H1 (cell line): ENCODE results near the gene KLHL3. TPM values are rescaled to one million over a fixed set of nuclear protein-coding genes. Genes with fewer than 3 reads are reported as not detected.
A peak's percentile ranks its signal among the peaks of the same experiment; 100 is the strongest.

Experiments
- CTCF ChIA-PET: fragments of 300-600 bp; sonication (Branson Sonifier 250); formaldehyde crosslinking; loops from one replicate; lab custom pipeline; 2021; ENCODE audit not compliant: partially characterized antibody; lab: Charles Lee
- POLR2A ChIA-PET: fragments of 300-600 bp; sonication (Branson Sonifier 250); formaldehyde crosslinking; loops from one replicate; lab custom pipeline; 2021; ENCODE audit warnings: inconsistent platforms; ENCODE audit not compliant: partially characterized antibody; lab: Charles Lee
- DNase-seq, 2 experiments: peaks; one replicate each; pipeline versions ENCODE4 v3.0.0 to v3.0.0-alpha.2; 2010 to 2022; ENCODE audit warnings: low spot score in 2 of 2, low read depth in 1 of 2, mixed read lengths in 1 of 2
- FAIRE-seq: peaks from 2 replicates; lab custom pipeline; 2011; peaks lifted over from hg19 to GRCh38; lab: Jason Lieb, UNC
- H2AFZ ChIP-seq: 2 replicates; pipeline ENCODE4 v1.8.1; 2012; ENCODE audit warnings: low read length, inconsistent platforms
- H2AK5ac ChIP-seq: 2 replicates; pipeline ENCODE4 v1.6.1; 2013; ENCODE audit warnings: low read depth, low read length
- H2BK120ac ChIP-seq: replicated peaks from 2 replicates; pipeline ENCODE3; 2013; ENCODE audit warnings: low read depth, low read length, inconsistent platforms
- H2BK12ac ChIP-seq: 2 replicates; pipeline ENCODE4 v1.6.1; 2013; ENCODE audit warnings: low read depth, low read length
- H2BK15ac ChIP-seq: 2 replicates; pipeline ENCODE4 v1.6.1; 2013; ENCODE audit warnings: low read length
- H2BK20ac ChIP-seq: 2 replicates; pipeline ENCODE4 v1.6.1; 2013; ENCODE audit warnings: low read length
- H2BK5ac ChIP-seq: 2 replicates; pipeline ENCODE4 v1.6.1; 2013; ENCODE audit warnings: low read depth, low read length
- H3K14ac ChIP-seq: 2 replicates; pipeline ENCODE4 v1.6.1; 2013; ENCODE audit warnings: inconsistent platforms; ENCODE audit not compliant: insufficient read length
- H3K18ac ChIP-seq: 2 replicates; pipeline ENCODE4 v1.6.1; 2013; ENCODE audit warnings: low read length; ENCODE audit errors: extremely low read depth
- H3K23ac ChIP-seq: 2 replicates; pipeline ENCODE4 v1.6.1; 2013; ENCODE audit warnings: inconsistent platforms; ENCODE audit not compliant: insufficient read length
- H3K23me2 ChIP-seq: 2 replicates; pipeline ENCODE4 v1.6.1; 2013; ENCODE audit warnings: low read depth, low read length
- H3K27ac ChIP-seq: 2 replicates; pipeline ENCODE4 v1.6.1; 2011; ENCODE audit warnings: low read depth, low read length, inconsistent platforms
- H3K27me3 ChIP-seq, 4 experiments: replicated peaks in 1 of 4; 1 replicate in 1 of 4; 2 replicates in 3 of 4; pipeline versions ENCODE4 v1.6.1 to v1.8.1; 2011 to 2013; ENCODE audit warnings: low read length in 3 of 4, mild to moderate bottlenecking in 3 of 4, inconsistent platforms in 2 of 4, mixed read lengths in 2 of 4, moderate library complexity in 1 of 4; ENCODE audit not compliant: control insufficient read depth in 3 of 4, insufficient read depth in 3 of 4; ENCODE audit errors: extremely low read depth in 1 of 4
- H3K36me3 ChIP-seq, 4 experiments: 2 replicates each; pipeline versions ENCODE4 v1.6.1 to v1.8.1; 2011 to 2013; ENCODE audit warnings: mild to moderate bottlenecking in 4 of 4, low read length in 3 of 4, moderate library complexity in 2 of 4, control low read depth in 1 of 4, inconsistent platforms in 1 of 4; ENCODE audit not compliant: insufficient read depth in 4 of 4, control insufficient read depth in 2 of 4
- H3K4ac ChIP-seq: replicated peaks from 2 replicates; pipeline ENCODE3; 2013; ENCODE audit warnings: low read length, low read depth, mixed read lengths, inconsistent platforms; ENCODE audit not compliant: insufficient read length
- H3K4me1 ChIP-seq, 4 experiments: replicated peaks in 1 of 4; 1 replicate in 1 of 4; 2 replicates in 3 of 4; pipeline versions ENCODE4 v1.6.1 to v1.8.1; 2011 to 2013; ENCODE audit warnings: low read length in 3 of 4, inconsistent platforms in 2 of 4, mixed read lengths in 1 of 4; ENCODE audit not compliant: insufficient read depth in 4 of 4, control insufficient read depth in 3 of 4
- H3K4me2 ChIP-seq, 2 experiments: 2 replicates each; pipeline versions ENCODE4 v1.6.1 to v1.8.1; 2011 to 2013; ENCODE audit warnings: low read depth in 2 of 2, low read length in 2 of 2, control low read depth in 1 of 2, inconsistent platforms in 1 of 2, mild to moderate bottlenecking in 1 of 2; ENCODE audit not compliant: insufficient read depth in 1 of 2
- H3K4me3 ChIP-seq, 4 experiments: fragments of 200-600, 300-600 bp in 1 of 4; sonication (generic), shearing (Covaris generic), sonication (Bioruptor Twin) in 1 of 4; 2 replicates each; pipeline versions ENCODE4 v1.5.1 to v1.8.1; 2011 to 2016; ENCODE audit warnings: low read length in 4 of 4, low read depth in 3 of 4, control low read depth in 2 of 4, inconsistent platforms in 2 of 4, mild to moderate bottlenecking in 2 of 4, mixed read lengths in 1 of 4, moderate library complexity in 1 of 4; ENCODE audit not compliant: insufficient read depth in 2 of 4; ENCODE audit errors: extremely low read depth in 1 of 4
- H3K56ac ChIP-seq: replicated peaks from 2 replicates; pipeline ENCODE3; 2013; ENCODE audit warnings: low read depth, mild to moderate bottlenecking, mixed read lengths, low read length, inconsistent platforms; ENCODE audit not compliant: insufficient read length
- H3K79me1 ChIP-seq: 2 replicates; pipeline ENCODE4 v1.6.1; 2013; ENCODE audit warnings: low read depth, low read length, control low read depth
- H3K79me2 ChIP-seq, 2 experiments: 2 replicates each; pipeline versions ENCODE4 v1.6.1 to v1.8.1; 2012 to 2013; ENCODE audit warnings: low read length in 2 of 2, mild to moderate bottlenecking in 2 of 2, inconsistent platforms in 1 of 2; ENCODE audit not compliant: insufficient read depth in 2 of 2, control insufficient read depth in 1 of 2
- H3K9ac ChIP-seq, 4 experiments: replicated peaks in 1 of 4; 1 replicate in 1 of 4; 2 replicates in 3 of 4; pipeline versions ENCODE4 v1.6.1 to v1.8.1; 2011 to 2013; ENCODE audit warnings: low read depth in 3 of 4, low read length in 3 of 4, control low read depth in 2 of 4, mild to moderate bottlenecking in 2 of 4, moderate library complexity in 2 of 4, inconsistent platforms in 1 of 4; ENCODE audit errors: extremely low read depth in 1 of 4
- H3K9me3 ChIP-seq, 2 experiments: 2 replicates each; pipeline versions ENCODE4 v1.6.1 to v1.8.1; 2012 to 2013; ENCODE audit warnings: mild to moderate bottlenecking in 2 of 2, moderate library complexity in 2 of 2, control low read depth in 1 of 2, inconsistent platforms in 1 of 2, low read depth in 1 of 2, low read length in 1 of 2, mixed read lengths in 1 of 2; ENCODE audit not compliant: insufficient read depth in 2 of 2
- H4K20me1 ChIP-seq, 2 experiments: replicated peaks in 1 of 2; 2 replicates each; pipeline versions ENCODE3 to v1.8.1; 2011 to 2013; ENCODE audit warnings: inconsistent platforms in 2 of 2, low read length in 2 of 2, mild to moderate bottlenecking in 1 of 2; ENCODE audit not compliant: insufficient read depth in 2 of 2, control insufficient read depth in 1 of 2
- H4K5ac ChIP-seq: 2 replicates; pipeline ENCODE4 v1.6.1; 2013; ENCODE audit warnings: low read length, low read depth, mixed read lengths, inconsistent platforms; ENCODE audit not compliant: insufficient read length
- H4K8ac ChIP-seq: 2 replicates; pipeline ENCODE4 v1.8.0; 2013; ENCODE audit warnings: mild to moderate bottlenecking, moderate library complexity, low read length, inconsistent platforms; ENCODE audit not compliant: insufficient read depth; ENCODE audit errors: extremely low read depth
- H4K91ac ChIP-seq: replicated peaks from 2 replicates; pipeline ENCODE3; 2013; ENCODE audit warnings: low read length, mixed read lengths, inconsistent platforms; ENCODE audit not compliant: insufficient read length
- KDM1A ChIP-seq: fragments of 200-600, 300-600 bp; sonication (generic); IDR thresholded peaks from 2 replicates; pipeline ENCODE4 v1.7.1; 2016; ENCODE audit warnings: mild to moderate bottlenecking, low read length, borderline replicate concordance
- WGBS, 2 experiments: shearing (Covaris generic) in 1 of 2; methylation state at CpG; one replicate each; pipeline versions ENCODE4 v1.1.6 to v1.1.7; 2013 to 2015; ENCODE audit warnings: low lambda C conversion rate in 2 of 2, mixed read lengths in 2 of 2, inconsistent platforms in 1 of 2, low coverage in 1 of 2, missing lambda C conversion rate in 1 of 2; ENCODE audit not compliant: insufficient replicate concordance in 2 of 2, insufficient coverage in 1 of 2, insufficient read length in 1 of 2; ENCODE audit errors: extremely low coverage in 1 of 2, missing lambda C conversion rate in 1 of 2; 5-methylcytosine and 5-hydroxymethylcytosine counted together
- polyA plus RNA-seq, 7 experiments: library from polyadenylated mRNA; depleted of rRNA in 3 of 7; stranded (reverse) in 5 of 7; unstranded in 2 of 7; fragments of >200 nt in 5 of 7; fragments of 200-250 nt in 2 of 7; gene quantifications; 1 replicate in 5 of 7; 2 replicates in 1 of 7; 4 replicates in 1 of 7; pipeline versions ENCODE4 v1.2.1 to v1.2.3, GENCODE V29; 2011 to 2013; ENCODE audit warnings: missing spikeins in 2 of 7, mixed read lengths in 2 of 7
- total RNA-seq: library from RNA; stranded (reverse); fragmentation: NEBNext Ultra II Directional; extraction: Animal tissue kit (Norgen Biotek cat#: 25700); gene quantifications from 2 replicates; pipeline ENCODE4 v1.2.1, GENCODE V29; 2021
- TF ChIP-seq, protein P1 (sequence below), 3 experiments: IDR thresholded peaks; 1 replicate in 2 of 3; 2 replicates in 1 of 3; pipeline versions ENCODE4 v1.5.1 to v1.6.1; 2011; ENCODE audit warnings: low read length in 3 of 3, mild to moderate bottlenecking in 3 of 3, inconsistent platforms in 2 of 3, low read depth in 1 of 3, moderate library complexity in 1 of 3; ENCODE audit not compliant: insufficient read depth in 1 of 3; ENCODE audit errors: control extremely low read depth in 1 of 3

KLHL3 gene
- total and polyA plus RNA-seq, 2 of the 8 experiments (the other 6 are each of a cell fraction or from before 2014, with no cell fraction given): 7.4 to 13.7 TPM

DNA sequence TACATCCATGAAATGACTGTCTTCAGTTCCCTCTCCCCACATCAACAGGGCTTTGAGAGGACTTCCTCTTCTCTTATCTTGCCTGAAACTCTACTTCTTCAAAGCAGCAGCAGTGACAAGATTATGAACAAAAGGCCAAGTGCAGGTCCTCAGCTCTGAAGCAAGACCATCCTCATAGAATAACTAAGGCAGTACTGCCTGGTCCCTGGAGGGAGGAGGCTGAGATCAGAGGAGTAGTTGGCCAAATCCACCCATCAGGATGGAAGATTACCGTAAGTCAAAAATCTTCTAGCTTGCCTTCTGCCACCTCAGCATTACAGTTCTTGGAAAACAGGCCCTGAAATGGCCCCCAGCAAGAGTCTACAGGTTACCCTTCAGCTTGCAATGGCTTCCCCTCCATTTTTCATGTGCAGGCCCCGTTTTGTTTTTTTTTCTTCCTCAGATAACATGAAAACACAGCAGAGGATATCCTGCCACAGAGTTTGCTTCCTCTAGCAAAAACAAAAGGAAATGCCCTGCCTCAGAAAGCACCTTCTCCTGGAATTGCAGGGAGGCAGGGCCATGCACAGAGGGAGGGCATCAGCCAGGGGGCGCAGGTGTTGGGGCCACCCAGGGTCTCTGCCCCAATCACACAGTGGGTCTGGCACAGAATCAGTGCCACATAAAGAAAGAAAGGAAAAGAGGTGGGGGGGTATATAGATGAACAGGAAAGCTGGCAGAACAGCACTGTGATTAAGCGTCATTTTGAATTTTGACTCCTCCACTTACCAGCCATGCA lies 40.0 kb downstream of the KLHL3 start:
- DNase-seq (peak in 1 of 2 experiments; percentile 48), FAIRE-seq (no peak)
- no peaks in the 10 kb centered on the region for H3K27me3 ChIP-seq
- no peak overlapping the region for H2BK15ac ChIP-seq
- H3K79me1 ChIP-seq: no peaks in the 10 kb centered on the region
- no peak overlapping the region for H2AK5ac ChIP-seq
- no peak overlapping the region for H4K8ac ChIP-seq
- POLR2A ChIA-PET: interaction anchor here (1.3 kb wide), 1 partner anchor 12 kb away, joined by 3 read pairs; no protein-coding TSS in a partner anchor
- H3K18ac ChIP-seq: no peak overlapping the region
- CTCF ChIA-PET: interaction anchor here (0.6 to 3.1 kb wide), 10 partner anchors 12 to 83 kb away, joined by 3 to 15 read pairs (median 4); partner anchors contain the start of gene KLHL3
- TF ChIP-seq, protein P1, sequence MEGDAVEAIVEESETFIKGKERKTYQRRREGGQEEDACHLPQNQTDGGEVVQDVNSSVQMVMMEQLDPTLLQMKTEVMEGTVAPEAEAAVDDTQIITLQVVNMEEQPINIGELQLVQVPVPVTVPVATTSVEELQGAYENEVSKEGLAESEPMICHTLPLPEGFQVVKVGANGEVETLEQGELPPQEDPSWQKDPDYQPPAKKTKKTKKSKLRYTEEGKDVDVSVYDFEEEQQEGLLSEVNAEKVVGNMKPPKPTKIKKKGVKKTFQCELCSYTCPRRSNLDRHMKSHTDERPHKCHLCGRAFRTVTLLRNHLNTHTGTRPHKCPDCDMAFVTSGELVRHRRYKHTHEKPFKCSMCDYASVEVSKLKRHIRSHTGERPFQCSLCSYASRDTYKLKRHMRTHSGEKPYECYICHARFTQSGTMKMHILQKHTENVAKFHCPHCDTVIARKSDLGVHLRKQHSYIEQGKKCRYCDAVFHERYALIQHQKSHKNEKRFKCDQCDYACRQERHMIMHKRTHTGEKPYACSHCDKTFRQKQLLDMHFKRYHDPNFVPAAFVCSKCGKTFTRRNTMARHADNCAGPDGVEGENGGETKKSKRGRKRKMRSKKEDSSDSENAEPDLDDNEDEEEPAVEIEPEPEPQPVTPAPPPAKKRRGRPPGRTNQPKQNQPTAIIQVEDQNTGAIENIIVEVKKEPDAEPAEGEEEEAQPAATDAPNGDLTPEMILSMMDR (IDR thresholded peaks at IDR 0.05; ENCODE audit: control extremely low read depth in 1 of 3, insufficient read depth in 1 of 3, low read depth in 1 of 3, low read length in 3 of 3): peak; percentile 17 to 49 (median 33); a peak in 2 of 4 replicates
- no peak for TF ChIP-seq KDM1A
- H3K36me3 ChIP-seq: peaks cover 0 to 6% (median 3%) of the 10 kb centered on the region in 4 experiments; a peak in 3 of 8 replicates
- H2BK120ac ChIP-seq: no peak overlapping the region
- H3K23me2 ChIP-seq: no peaks in the 10 kb centered on the region
- no peak overlapping the region for H3K14ac ChIP-seq
- no peak overlapping the region for H3K4ac ChIP-seq
- H3K4me3 ChIP-seq: no peak overlapping the region
- WGBS, 2 experiments: 76% methylated on average over 4 of the region's 4 CpGs; no CpG with 5 or more reads in 1 of the 2 experiments
- H3K4me1 ChIP-seq: peaks cover 0 to 2% (median 0%) of the 10 kb centered on the region in 4 experiments; a peak in 3 of 7 replicates
- H3K56ac ChIP-seq: no peak overlapping the region
- no peaks in the 10 kb centered on the region for H3K79me2 ChIP-seq
- no peak overlapping the region for H3K27ac ChIP-seq
- no peak overlapping the region for H2BK20ac ChIP-seq
- H2AFZ ChIP-seq: no peak overlapping the region
- H2BK12ac ChIP-seq: no peak overlapping the region
- no peak overlapping the region for H3K23ac ChIP-seq
- no peak overlapping the region for H3K4me2 ChIP-seq
- H3K9me3 ChIP-seq: no peaks in the 10 kb centered on the region
- no peak overlapping the region for H4K5ac ChIP-seq
- H4K20me1 ChIP-seq: no peaks in the 10 kb centered on the region
- no peak overlapping the region for H4K91ac ChIP-seq
- no peak overlapping the region for H2BK5ac ChIP-seq
- no peak overlapping the region for H3K9ac ChIP-seq
